Liver (tissue), 3 donors: ENCODE results near the gene CAP1.

Experiments
- ATF3 ChIP-seq: IDR thresholded peaks from 2 replicates; pipeline ENCODE4 v1.6.1; 2016; ENCODE audit warnings: antibody characterized with exemption
- CTCF ChIP-seq: fragments of 150-350 bp; IDR thresholded peaks from 2 replicates; pipeline ENCODE4 v1.5.1; 2017; ENCODE audit warnings: improper control_type of control experiment, low read depth, low read length; ENCODE audit not compliant: missing input control
- JUND ChIP-seq, 2 donors: IDR thresholded peaks; 2 replicates each; pipeline ENCODE4 v1.6.1; 2016; ENCODE audit warnings: antibody characterized with exemption in 2 of 2
- RAD21 ChIP-seq, 2 donors: IDR thresholded peaks; 2 replicates each; pipeline ENCODE4 v1.6.1; 2016; ENCODE audit warnings: antibody characterized with exemption in 2 of 2, mild to moderate bottlenecking in 2 of 2
- RXRA ChIP-seq, 2 donors: IDR thresholded peaks; 2 replicates each; pipeline ENCODE4 v1.6.1; 2017 to 2018; ENCODE audit warnings: antibody characterized with exemption in 2 of 2, mild to moderate bottlenecking in 1 of 2
- donor health status: healthy.
- donor health status: healthy.

GRCh38 chr1:40105028-40105427, 64.5 kb downstream of the CAP1 start:
- no peak for TF ChIP-seq CTCF
- TF ChIP-seq RAD21 (IDR thresholded peaks at IDR 0.05) = no peak
- no peak for TF ChIP-seq JUND (IDR thresholded peaks at IDR 0.05)
- TF ChIP-seq ATF3 = no peak
- no peak for TF ChIP-seq RXRA (IDR thresholded peaks at IDR 0.05)
